DMS53 (cell line): ENCODE results near the gene SYNPO2L.
A peak's percentile ranks its signal among the peaks of the same experiment; 100 is the strongest.
"Not testable (repeated sequence)": the region's sequence is repeated elsewhere in the genome, so short reads cannot be mapped to it uniquely, and the experiment has no call there.

Experiments used
- DNase-seq: peaks from one replicate; lab custom pipeline; 2025; lab: John Stamatoyannopoulos, UW

Gene SYNPO2L

DNA sequence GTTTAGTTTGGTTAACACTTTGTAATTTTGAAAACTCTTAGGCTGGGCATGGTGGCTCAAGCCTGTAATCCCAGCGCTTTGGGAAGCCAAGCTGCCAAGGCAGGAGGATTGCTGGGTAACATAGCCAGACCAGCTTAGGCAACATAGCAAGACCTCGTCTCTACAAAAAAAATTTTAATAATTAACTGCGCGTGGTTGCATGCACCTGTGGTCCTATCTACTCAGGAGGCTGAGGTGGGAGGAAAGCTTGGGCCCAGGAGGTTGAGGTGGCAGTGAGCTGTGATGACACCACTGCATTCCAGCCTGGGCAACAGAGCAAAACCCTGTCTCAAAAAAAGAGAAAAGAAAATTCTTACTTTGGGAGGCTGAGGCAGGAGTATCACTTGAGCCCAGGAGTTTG lies 32.8 kb downstream of the SYNPO2L start:
- no peak for DNase-seq

DNA sequence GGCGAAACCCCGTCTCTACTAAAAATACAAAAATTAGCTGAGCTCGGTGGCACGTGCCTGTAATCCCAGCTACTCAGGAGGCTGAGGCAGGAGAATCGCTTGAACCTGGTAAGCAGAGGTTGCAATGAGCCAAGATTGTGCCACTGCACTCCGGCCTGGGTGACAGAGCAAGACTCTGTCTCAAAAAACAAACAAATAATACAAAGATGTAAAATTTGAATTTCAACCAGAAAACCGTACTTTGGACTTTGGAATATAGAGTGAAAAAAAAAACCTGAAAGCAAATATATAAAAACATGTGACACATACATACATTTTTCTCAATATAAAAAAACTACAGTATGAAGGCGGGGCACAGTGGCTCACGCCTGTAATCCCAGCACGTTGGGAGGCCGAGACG lies 34.9 kb downstream of the SYNPO2L start:
- not testable (repeated sequence) for DNase-seq

GRCh38 chr10:73617143-73617542 lies 38.7 kb downstream of the SYNPO2L start:
- not testable (repeated sequence) for DNase-seq

DNA sequence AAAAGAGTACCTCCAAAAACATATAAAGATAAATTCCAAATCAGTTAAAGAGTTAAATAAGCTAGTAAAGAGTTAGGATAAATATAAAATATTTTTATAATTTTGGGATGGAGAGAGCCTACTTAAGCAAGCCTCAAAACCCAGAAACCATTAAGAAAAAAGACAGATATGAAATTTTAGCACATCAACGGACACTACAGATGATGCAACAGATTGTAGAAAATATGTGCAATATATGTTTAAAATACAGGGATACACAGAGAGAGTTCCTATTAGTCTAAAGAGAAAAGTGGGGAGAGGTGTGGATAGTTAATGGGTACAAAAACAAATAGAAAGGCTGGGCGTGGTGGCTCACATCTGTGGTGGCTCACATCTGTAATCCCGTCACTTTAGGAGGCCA lies 41.1 kb downstream of the SYNPO2L start:
- no peak for DNase-seq

- no peak for DNase-seq
These were observed 46.7 kb downstream of the SYNPO2L start for GRCh38 chr10:73609116-73609515.

- DNase-seq: peak; percentile 97
These were observed 54.3 kb downstream of the SYNPO2L start for GRCh38 chr10:73601486-73601921.

GRCh38 chr10:73597346-73597745 lies 58.5 kb downstream of the SYNPO2L start:
- no peak for DNase-seq
